GM10266 (cell line): Measurements from ENCODE around the gene GPBAR1.
A peak's percentile ranks its signal among the peaks of the same experiment; 100 is the strongest.

Experiments used
- DNase-seq: peaks from one replicate; pipeline ENCODE4 v3.0.0; 2012; ENCODE audit errors: extremely low spot score
- TF ChIP-seq, protein P1 (sequence below): IDR thresholded peaks from 2 replicates; pipeline ENCODE4 v1.5.1; 2012; ENCODE audit warnings: mild to moderate bottlenecking, low read depth; ENCODE audit not compliant: control insufficient read depth, insufficient read depth; ENCODE audit errors: missing control alignments

The GPBAR1 gene

DNA sequence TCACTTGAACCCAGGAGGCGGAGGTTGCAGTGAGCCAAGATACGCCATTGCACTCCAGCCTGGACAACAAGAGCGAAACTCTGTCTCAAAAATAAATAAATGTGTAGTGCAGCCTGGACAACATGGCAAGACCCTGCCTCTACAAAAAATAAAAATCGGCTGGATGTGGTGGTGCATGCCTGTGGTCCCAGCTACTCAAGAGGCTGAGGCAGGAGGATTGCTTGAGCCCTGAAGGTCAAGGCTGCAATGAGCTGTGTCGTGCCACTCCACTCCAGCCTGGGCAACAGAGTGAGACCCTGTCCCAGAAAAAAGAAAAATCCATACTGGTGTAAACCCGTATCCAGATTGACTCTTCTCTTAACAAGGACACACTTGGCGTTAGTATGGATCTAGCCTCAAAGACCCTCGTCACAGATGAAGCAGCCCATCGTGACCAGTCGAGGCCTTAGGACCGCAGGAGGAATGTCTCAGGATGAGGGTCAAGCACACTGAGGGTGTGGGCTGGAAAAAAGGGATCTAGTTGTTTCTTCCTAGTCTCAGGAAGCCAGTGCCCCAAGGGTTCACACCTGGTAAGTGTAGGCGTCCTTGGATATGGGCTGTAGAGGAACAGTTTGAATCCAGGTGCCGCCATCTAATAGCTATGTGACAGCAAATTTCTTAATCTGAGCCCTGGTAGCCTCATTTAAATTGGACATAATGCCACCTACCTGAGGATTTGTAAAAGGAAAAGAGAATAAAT is 4.0 kb upstream of the GPBAR1 start:
- DNase-seq: no peak
- TF ChIP-seq, protein P1, sequence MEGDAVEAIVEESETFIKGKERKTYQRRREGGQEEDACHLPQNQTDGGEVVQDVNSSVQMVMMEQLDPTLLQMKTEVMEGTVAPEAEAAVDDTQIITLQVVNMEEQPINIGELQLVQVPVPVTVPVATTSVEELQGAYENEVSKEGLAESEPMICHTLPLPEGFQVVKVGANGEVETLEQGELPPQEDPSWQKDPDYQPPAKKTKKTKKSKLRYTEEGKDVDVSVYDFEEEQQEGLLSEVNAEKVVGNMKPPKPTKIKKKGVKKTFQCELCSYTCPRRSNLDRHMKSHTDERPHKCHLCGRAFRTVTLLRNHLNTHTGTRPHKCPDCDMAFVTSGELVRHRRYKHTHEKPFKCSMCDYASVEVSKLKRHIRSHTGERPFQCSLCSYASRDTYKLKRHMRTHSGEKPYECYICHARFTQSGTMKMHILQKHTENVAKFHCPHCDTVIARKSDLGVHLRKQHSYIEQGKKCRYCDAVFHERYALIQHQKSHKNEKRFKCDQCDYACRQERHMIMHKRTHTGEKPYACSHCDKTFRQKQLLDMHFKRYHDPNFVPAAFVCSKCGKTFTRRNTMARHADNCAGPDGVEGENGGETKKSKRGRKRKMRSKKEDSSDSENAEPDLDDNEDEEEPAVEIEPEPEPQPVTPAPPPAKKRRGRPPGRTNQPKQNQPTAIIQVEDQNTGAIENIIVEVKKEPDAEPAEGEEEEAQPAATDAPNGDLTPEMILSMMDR: no peak

DNA sequence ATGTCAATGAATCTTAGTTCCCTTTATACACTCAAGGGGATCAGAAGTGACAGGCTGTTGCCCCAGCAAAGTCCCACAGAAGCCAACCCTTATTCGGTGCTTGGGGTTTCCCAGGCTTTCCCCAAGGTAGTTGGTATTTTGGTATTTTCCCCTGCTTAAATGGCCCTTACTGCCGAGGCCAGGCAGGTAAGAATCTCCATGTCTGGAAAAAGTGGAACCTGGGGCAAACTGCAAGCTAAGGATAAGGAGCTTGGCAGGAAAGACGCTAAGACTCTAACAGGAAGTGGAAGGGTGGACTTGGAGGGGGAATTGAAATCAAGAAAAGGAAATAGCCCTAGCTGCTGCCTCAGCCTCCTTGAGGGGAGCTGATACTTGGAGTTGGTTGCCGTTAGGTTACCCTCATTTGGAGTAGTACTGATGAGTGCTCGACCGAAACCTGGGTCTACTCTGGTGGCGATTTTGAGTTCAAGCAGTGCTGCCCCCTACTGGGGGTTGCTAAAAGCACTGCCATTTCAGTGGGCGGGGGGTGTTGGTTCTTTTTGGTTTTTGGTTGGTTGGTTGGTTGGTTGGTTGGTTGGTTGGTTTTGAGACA is 3.3 kb upstream of the GPBAR1 start:
- DNase-seq: peak; percentile 78
- TF ChIP-seq, protein P1: peak; percentile 73

DNA sequence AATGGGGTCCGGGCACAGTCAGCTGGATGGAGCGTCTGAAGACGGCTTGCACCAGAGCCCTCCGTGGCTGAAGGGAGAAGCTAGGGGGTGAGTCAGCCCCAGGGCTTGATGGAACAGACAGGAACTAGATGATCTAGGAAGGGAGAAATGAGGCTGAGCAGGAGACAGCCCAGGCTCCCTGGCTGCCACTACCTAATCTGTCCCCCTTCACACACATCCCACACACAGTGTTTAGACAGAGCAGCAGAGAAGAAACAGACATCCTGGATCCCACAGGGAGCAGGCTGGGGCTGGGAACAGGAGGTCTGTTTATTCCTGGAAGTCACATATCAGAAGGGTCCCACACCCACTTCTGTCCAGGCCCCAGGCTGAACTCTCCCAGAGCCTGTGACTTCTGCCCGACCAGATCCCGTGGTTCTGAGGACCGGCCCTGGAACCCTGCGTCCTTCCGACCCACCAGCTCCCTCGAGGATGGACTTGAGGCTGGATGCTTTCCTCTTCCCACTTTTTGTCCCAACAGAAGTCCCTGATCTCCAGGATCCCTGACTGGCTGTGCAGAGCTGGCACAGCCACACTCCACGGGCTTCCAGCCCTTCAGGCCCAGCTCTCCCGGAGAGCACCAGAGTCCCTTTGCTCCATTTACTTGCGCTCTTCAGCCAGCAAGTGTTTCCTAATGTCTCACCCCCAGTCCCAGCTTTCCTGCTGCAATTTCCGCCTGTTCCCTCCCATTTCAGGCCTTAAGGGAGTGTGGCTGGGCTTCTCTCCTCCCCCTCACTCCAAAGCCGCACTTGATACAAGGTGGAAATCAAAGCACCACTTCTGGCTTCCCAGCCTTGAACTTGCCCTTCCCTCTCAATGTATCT is 1.5 kb upstream of the GPBAR1 start:
- TF ChIP-seq, protein P1: no peak
- no peak for DNase-seq

DNA sequence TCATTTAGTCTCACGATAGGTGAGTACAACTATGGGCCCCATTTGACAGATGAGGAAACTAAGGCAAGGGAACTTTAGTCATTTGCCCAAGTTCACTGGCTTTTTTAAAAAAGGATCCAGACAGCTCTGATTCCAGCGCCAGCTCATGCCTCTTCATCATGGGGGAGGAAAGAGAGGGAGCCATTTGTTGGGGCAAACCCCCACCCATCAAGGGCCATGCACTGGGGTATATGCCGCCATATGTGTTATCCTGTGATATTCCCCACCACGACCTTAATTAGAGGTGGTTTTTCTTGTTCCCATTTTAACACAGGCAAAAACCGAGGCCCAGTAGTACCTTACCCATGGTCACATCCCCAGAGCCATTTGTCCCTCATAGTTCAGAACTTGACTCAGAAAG is 649 bp upstream of the GPBAR1 start:
- no peak for DNase-seq
- TF ChIP-seq, protein P1: no peak

DNA sequence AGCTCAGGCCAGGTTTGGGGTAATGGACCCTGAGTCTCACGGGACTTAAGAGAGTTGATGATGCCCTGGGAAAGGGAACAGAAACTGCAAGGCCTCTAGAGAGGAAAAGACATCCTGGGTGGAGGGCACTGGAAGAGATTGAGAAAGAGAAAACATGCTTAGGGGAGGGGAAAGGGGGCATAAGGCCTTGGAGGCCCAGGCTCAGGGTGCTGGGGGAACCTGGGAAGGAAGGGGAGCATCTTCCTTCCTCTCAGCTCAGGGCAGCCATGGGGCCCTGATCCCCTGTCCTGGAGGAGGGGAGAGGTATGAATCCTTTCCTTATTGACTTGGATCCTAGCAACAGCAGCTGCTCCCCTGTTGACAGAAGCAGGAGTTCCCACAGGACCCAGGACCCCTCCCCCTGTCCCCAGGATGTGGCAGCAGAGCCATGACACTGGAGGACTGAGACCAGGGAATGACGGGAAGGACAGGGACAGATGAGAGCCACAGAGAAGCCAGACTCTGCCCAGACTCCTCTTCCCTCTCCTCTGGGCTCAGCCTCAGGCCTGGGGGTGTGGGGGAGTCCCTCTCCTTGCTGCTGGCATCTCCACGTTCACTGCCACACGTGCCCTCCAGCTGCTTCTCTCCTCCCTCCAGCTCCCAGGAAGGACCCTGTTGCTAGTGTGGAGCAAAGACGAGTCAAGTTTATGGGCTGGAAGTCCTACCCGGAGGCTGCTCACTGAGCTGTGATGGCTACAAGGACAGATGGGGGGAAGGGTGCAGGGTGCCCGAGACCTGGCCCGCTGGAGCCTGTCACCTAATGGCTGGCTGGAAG is 815 bp downstream of the GPBAR1 start:
- DNase-seq: no peak
- TF ChIP-seq, protein P1: no peak

DNA sequence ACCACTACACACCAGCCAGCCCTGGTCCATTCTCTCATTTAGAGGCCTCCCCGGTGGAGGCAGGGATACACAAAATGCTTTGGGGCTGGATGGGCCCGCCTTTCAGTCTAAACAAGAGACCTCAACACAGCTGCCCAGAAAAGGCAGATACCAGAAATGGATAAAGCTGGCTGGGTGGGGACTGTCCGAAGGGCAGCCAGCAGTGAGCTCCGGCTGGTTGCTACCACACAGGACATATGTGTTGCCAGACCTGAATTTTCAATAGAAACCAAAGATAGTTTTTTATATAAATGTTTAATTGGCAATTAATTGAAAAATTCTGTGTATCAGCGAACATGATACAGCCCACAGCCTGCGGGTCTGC is 1.4 kb downstream of the GPBAR1 start:
- no peak for DNase-seq
- TF ChIP-seq, protein P1: no peak
